ENCODE data around the gene PRG3. TPM values are rescaled to one million over a fixed set of nuclear protein-coding genes. Genes with fewer than 3 reads are reported as not detected.

The PRG3 gene
- total and polyA plus RNA-seq, 3 donors from 2014 or later: not detected

- DNase-seq: no peak
- Histone ChIP-seq H3K4me3 (peak overlapping the region; percentile 81 to 97), H3K27me3 (no peaks in the 10 kb centered on the region), H3K27ac (peak overlapping the region; percentile 87 to 91), H3K9me3 (no peaks in the 10 kb centered on the region), H3K36me3 (ENCODE audit: low read depth, missing control alignments) (no peaks in the 10 kb centered on the region), H3K4me1 (peaks cover 9% of the 10 kb centered on the region)
- 9 to 15% methylated on average over 12 of the region's 12 CpGs for WGBS, 2 donors
- TF ChIP-seq POLR2A (IDR thresholded peaks at IDR 0.05) (no peak), CTCF (IDR thresholded peaks at IDR 0.05) (no peak)
- intact Hi-C loops (cut with DNase I; ENCODE audit: low total_unique reads): no loop called here
Observed at GRCh38 chr11:57336111-57336666, 44.8 kb downstream of the PRG3 start.

GRCh38 chr11:57335343-57336110, 45.4 kb downstream of the PRG3 start, which contains the start of gene SSRP1:
Gene SSRP1 (minus strand): TSS chr11:57335892. CDS start chr11:57335121, 771 bp downstream.
- H3K27ac ChIP-seq: peak within 1 kb of the TSS; percentile 87 to 91
- H3K4me1 ChIP-seq: peaks cover 9% of the 10 kb centered on the region
- TF ChIP-seq CTCF (IDR thresholded peaks at IDR 0.05): no peak
- TF ChIP-seq POLR2A (IDR thresholded peaks at IDR 0.05): no peak
- no peaks in the 10 kb centered on the region for H3K36me3 ChIP-seq (ENCODE audit: low read depth, missing control alignments)
- intact Hi-C loops (cut with DNase I; ENCODE audit: low total_unique reads): no loop called here
- H3K4me3 ChIP-seq: peak within 1 kb of the TSS; percentile 81 to 97
- H3K27me3 ChIP-seq: no peaks in the 10 kb centered on the region
- 0% methylated on average over 5 to 66 of the region's 69 CpGs for WGBS, 2 donors
- peak; percentile 93 for DNase-seq
- H3K9me3 ChIP-seq: no peaks in the 10 kb centered on the region

GRCh38 chr11:57335023-57335342, 46.0 kb downstream of the PRG3 start:
- Histone ChIP-seq H3K27ac (peak overlapping the region; percentile 87 to 91), H3K36me3 (ENCODE audit: low read depth, missing control alignments) (no peaks in the 10 kb centered on the region), H3K9me3 (no peaks in the 10 kb centered on the region), H3K4me3 (peak overlapping the region; percentile 81 to 97), H3K4me1 (peaks cover 9% of the 10 kb centered on the region), H3K27me3 (no peaks in the 10 kb centered on the region)
- DNase-seq: no peak
- WGBS, 2 donors: 2 to 4% methylated on average over 5 to 7 of the region's 7 CpGs
- no peak for TF ChIP-seq POLR2A (IDR thresholded peaks at IDR 0.05)
- no peak for TF ChIP-seq CTCF (IDR thresholded peaks at IDR 0.05)
- intact Hi-C loops (cut with DNase I; ENCODE audit: low total_unique reads): no loop called here

GRCh38 chr11:57332694-57333440, 48.1 kb downstream of the PRG3 start:
- WGBS, 2 donors: 89 to 94% methylated on average over 8 to 11 of the region's 11 CpGs
- no peaks in the 10 kb centered on the region for H3K27me3 ChIP-seq
- H3K4me1 ChIP-seq: peaks cover 9% of the 10 kb centered on the region
- H3K4me3 ChIP-seq: no peak overlapping the region
- H3K27ac ChIP-seq: no peak overlapping the region
- intact Hi-C loops (cut with DNase I; ENCODE audit: low total_unique reads): no loop called here
- no peaks in the 10 kb centered on the region for H3K9me3 ChIP-seq
- no peak for DNase-seq
- no peaks in the 10 kb centered on the region for H3K36me3 ChIP-seq (ENCODE audit: low read depth, missing control alignments)
- TF ChIP-seq CTCF (IDR thresholded peaks at IDR 0.05) (no peak), POLR2A (IDR thresholded peaks at IDR 0.05) (no peak)
